ENCODE measurements around the gene KDM3B. TPM values are rescaled to one million over a fixed set of nuclear protein-coding genes. Genes with fewer than 3 reads are reported as not detected.
"Not testable (repeated sequence)": the region's sequence is repeated elsewhere in the genome, so short reads cannot be mapped to it uniquely, and the experiment has no call there.

KDM3B gene, protein sequence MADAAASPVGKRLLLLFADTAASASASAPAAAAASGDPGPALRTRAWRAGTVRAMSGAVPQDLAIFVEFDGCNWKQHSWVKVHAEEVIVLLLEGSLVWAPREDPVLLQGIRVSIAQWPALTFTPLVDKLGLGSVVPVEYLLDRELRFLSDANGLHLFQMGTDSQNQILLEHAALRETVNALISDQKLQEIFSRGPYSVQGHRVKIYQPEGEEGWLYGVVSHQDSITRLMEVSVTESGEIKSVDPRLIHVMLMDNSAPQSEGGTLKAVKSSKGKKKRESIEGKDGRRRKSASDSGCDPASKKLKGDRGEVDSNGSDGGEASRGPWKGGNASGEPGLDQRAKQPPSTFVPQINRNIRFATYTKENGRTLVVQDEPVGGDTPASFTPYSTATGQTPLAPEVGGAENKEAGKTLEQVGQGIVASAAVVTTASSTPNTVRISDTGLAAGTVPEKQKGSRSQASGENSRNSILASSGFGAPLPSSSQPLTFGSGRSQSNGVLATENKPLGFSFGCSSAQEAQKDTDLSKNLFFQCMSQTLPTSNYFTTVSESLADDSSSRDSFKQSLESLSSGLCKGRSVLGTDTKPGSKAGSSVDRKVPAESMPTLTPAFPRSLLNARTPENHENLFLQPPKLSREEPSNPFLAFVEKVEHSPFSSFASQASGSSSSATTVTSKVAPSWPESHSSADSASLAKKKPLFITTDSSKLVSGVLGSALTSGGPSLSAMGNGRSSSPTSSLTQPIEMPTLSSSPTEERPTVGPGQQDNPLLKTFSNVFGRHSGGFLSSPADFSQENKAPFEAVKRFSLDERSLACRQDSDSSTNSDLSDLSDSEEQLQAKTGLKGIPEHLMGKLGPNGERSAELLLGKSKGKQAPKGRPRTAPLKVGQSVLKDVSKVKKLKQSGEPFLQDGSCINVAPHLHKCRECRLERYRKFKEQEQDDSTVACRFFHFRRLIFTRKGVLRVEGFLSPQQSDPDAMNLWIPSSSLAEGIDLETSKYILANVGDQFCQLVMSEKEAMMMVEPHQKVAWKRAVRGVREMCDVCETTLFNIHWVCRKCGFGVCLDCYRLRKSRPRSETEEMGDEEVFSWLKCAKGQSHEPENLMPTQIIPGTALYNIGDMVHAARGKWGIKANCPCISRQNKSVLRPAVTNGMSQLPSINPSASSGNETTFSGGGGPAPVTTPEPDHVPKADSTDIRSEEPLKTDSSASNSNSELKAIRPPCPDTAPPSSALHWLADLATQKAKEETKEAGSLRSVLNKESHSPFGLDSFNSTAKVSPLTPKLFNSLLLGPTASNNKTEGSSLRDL (N-terminal part only)
- 10 to 100 TPM; 57.4 to 60.5 TPM for total RNA-seq

DNA sequence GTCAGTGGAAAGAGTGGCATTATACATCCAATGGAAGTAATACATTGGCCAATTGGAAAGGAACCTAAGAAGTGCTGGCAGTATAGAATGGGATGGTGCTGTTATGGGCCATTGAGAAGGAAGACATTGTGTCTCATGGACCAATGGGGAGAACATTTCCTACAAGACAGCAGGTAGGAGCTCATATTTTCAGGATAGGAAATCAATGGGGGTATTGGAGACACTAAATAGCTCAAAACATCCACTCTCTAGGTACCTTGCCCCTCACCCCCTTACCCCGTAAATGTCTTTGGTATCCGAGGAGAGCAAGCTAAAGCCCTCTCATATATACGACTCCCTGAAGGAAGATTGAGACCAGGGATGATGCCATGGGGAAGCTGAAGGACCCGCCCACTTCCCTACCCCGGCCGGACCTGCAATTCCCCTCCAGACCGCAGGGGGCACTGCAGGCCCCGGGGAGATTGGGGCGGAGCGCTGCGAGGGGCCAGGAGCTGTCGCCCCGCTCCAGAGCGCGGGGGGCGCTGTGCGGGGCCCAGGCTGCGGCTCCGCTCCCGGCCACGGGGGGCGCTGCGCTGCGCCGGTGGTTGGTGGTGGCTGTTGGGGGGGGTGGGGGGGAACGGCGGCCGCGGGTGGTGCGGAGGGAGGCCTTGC, at the start of gene KDM3B:
Gene KDM3B, plus strand, starts transcription at position 615 of the 651 bp plus-strand sequence. CDS start 111 bp downstream, outside the sequence.
- Mint-ChIP-seq H3K4me3 (peak within 1 kb of the TSS; percentile 94), H3K36me3 (peaks cover 21% of the 10 kb centered on the region), H3K27ac (peak within 1 kb of the TSS; percentile 97), H3K4me1 (peaks cover 42% of the 10 kb centered on the region), H3K9me3 (ENCODE audit: low read depth) (peaks cover 5% of the 10 kb centered on the region), H3K27me3 (no peaks in the 10 kb centered on the region)
- peak; percentile 74 for ATAC-seq
- peak; percentile 91 for DNase-seq
- CTCF ChIA-PET, result interaction anchor here (0.6 to 10.5 kb wide), 41 partner anchors 12 to 326 kb away, joined by 3 to 382 read pairs (median 4); partner anchors contain the start of genes BRD8, CDC23, CDC25C and EGR1

- Mint-ChIP-seq H3K4me1 (peaks cover 3% of the 10 kb centered on the region), H3K9me3 (ENCODE audit: low read depth) (no peaks in the 10 kb centered on the region), H3K27me3 (no peaks in the 10 kb centered on the region), H3K36me3 (peaks cover 27% of the 10 kb centered on the region), H3K4me3 (no peak overlapping the region), H3K27ac (no peak overlapping the region)
- DNase-seq, result no peak
- CTCF ChIA-PET, result no interaction called here
- no peak for ATAC-seq
These were observed 49.1 kb upstream of the KDM3B start for GRCh38 chr5:138303372-138303771.

DNA sequence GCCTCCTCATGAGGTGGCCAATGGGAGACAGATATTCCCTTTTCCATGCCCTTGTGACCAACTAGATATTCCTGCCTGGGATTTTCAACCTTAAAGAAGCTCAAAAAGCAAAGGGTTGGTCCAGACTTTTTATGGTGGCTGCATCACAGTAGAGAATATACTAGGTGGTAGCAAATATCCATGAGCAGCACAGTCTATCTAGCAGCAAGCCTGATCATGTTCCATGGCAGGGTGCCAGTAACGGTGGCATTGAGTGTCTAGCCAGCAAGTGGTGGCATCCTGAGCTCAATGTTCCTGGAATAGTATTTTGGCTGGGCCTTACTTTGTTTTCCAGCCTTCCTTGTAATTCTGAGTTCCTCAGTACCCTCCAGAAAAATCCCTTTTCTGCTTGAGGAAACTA, 46.7 kb upstream of the KDM3B start:
- no peak for ATAC-seq
- H3K27ac Mint-ChIP-seq, result no peak overlapping the region
- peaks cover 22% of the 10 kb centered on the region for H3K36me3 Mint-ChIP-seq
- CTCF ChIA-PET, result no interaction called here
- H3K4me3 Mint-ChIP-seq, result no peak overlapping the region
- DNase-seq, result no peak
- H3K9me3 Mint-ChIP-seq (ENCODE audit: low read depth), result no peaks in the 10 kb centered on the region
- H3K4me1 Mint-ChIP-seq, result peaks cover 3% of the 10 kb centered on the region
- no peaks in the 10 kb centered on the region for H3K27me3 Mint-ChIP-seq

DNA sequence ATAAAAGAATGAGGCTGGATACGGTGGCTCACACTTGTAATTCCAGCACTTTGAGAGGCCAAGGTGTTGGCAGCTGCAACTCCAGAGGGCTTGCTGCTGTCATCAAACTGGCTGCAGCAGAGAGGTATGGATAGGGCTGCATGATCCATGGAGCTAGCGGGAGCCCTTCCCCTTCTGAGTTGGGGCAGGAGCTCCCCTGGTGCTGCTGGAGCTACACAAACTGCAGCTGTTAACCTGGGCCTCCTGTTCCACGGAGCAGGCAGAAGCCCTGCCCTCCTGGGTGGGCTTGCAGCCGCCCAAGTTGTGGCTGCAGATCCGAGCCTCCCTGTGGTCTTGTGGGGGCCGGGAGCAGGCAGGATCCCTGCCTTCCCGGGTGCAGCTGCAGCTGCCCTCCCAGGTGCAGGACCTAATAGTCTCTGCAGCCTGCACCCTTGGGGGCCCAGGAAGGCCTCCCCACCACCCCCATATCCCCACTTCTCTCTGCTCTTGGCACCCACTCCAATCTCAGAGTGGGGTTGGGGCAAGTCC, 36.7 kb upstream of the KDM3B start:
- Mint-ChIP-seq H3K4me3 (no peak overlapping the region), H3K27ac (no peak overlapping the region), H3K9me3 (ENCODE audit: low read depth) (no peaks in the 10 kb centered on the region), H3K36me3 (peaks cover 33% of the 10 kb centered on the region), H3K27me3 (no peaks in the 10 kb centered on the region), H3K4me1 (no peaks in the 10 kb centered on the region)
- ATAC-seq (no peak), DNase-seq (no peak)
- CTCF ChIA-PET, result no interaction called here

DNA sequence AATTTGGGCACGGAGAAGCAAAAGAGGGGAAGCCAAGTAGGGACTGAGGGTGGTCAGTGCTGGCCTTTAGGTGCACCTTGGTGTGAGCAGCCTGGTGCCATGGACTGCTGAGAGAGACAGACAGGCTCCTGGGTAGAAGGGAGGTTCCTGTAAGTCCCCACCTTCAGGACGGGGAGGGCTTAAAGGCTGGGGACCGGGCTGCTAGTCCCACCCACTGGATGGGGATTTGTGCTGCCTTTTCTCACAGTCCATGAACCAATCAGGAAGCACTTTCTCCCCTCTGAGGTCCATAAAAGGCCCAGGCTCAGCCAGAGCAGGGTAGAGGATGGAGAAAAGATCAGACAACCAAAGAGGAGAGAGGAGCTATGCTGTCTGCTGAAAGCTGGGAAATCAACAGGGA, 36.1 kb upstream of the KDM3B start:
- Mint-ChIP-seq H3K4me3 (no peak overlapping the region), H3K9me3 (ENCODE audit: low read depth) (no peaks in the 10 kb centered on the region), H3K27me3 (no peaks in the 10 kb centered on the region), H3K4me1 (no peaks in the 10 kb centered on the region), H3K36me3 (peaks cover 32% of the 10 kb centered on the region), H3K27ac (no peak overlapping the region)
- DNase-seq (no peak), ATAC-seq (no peak)
- CTCF ChIA-PET, result no interaction called here

GRCh38 chr5:138318211-138318610, 34.3 kb upstream of the KDM3B start:
- not testable (repeated sequence) for ATAC-seq; H3K9me3 Mint-ChIP-seq (ENCODE audit: low read depth); H3K4me3 Mint-ChIP-seq; H3K27me3 Mint-ChIP-seq; DNase-seq; H3K27ac Mint-ChIP-seq; H3K4me1 Mint-ChIP-seq
- peaks cover 21% of the 10 kb centered on the region for H3K36me3 Mint-ChIP-seq
- CTCF ChIA-PET, result interaction anchor here (0.6 to 1.3 kb wide), 2 partner anchors 13 to 182 kb away, joined by 3 to 4 read pairs; partner anchors contain the start of gene CDC25C

DNA sequence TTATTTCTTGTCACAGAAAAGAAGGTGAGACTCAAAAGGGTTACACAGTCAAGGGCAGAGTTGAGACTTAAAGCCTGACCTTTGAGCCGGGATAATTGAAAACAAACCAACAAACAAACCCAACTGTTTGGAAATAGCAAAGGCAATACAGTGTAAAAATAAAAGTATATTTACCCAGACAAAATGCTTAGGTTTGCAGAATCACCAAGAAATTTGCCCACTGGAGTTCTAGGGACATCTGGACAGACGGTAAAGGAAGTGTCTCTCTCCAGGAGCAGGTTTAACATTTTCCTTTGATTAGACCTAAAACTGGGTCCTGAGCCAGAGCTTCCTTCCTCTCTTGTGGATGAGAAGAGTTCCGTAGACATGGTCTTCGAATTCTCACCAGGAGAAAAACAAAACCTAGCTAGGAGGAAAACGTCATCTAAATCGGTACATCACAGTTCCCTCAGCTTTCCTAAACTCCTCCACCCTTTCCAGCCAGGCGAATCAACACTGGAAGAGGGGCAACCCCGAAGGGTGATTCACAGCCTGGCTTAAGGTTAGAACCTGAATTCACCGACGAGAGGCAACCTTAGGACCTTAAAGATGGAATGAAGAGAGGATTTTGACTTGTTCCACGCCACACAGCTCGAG, 21.6 kb upstream of the KDM3B start:
- peaks cover 9% of the 10 kb centered on the region for H3K36me3 Mint-ChIP-seq
- H3K4me1 Mint-ChIP-seq, result peaks cover 27% of the 10 kb centered on the region
- no peaks in the 10 kb centered on the region for H3K9me3 Mint-ChIP-seq (ENCODE audit: low read depth)
- ATAC-seq (no peak), DNase-seq (no peak)
- H3K27me3 Mint-ChIP-seq, result peaks cover 5% of the 10 kb centered on the region
- H3K4me3 Mint-ChIP-seq, result peak overlapping the region; percentile 82
- CTCF ChIA-PET, result interaction anchor here (0.6 to 13.9 kb wide), 8 partner anchors 9 to 152 kb away, joined by 3 to 382 read pairs (median 4); partner anchors contain the start of genes BRD8, KDM3B and KIF20A
- peak overlapping the region; percentile 80 for H3K27ac Mint-ChIP-seq

GRCh38 chr5:138331449-138332368, 20.8 kb upstream of the KDM3B start, which contains the start of gene CDC25C:
Gene CDC25C, minus strand, starts transcription at chr5:138331804. Its CDS starts 624 bp downstream, at chr5:138331180.
- ATAC-seq, result peak; percentile 100
- CTCF ChIA-PET, result interaction anchor here (0.7 to 13.9 kb wide), 9 partner anchors 8 to 248 kb away, joined by 3 to 382 read pairs (median 4); partner anchors contain the start of genes BRD8, KDM3B and KIF20A
- Mint-ChIP-seq H3K9me3 (ENCODE audit: low read depth) (no peaks in the 10 kb centered on the region), H3K4me1 (peaks cover 28% of the 10 kb centered on the region), H3K27me3 (peaks cover 5% of the 10 kb centered on the region), H3K4me3 (peak within 1 kb of the TSS; percentile 82), H3K27ac (peak within 1 kb of the TSS; percentile 80), H3K36me3 (peaks cover 6% of the 10 kb centered on the region)
- DNase-seq, result peak; percentile 99

GRCh38 chr5:138334867-138335447, 17.5 kb upstream of the KDM3B start:
- Mint-ChIP-seq H3K4me1 (peaks cover 39% of the 10 kb centered on the region), H3K27ac (no peak overlapping the region), H3K27me3 (peaks cover 5% of the 10 kb centered on the region), H3K9me3 (ENCODE audit: low read depth) (no peaks in the 10 kb centered on the region), H3K36me3 (peaks cover 1% of the 10 kb centered on the region), H3K4me3 (no peak overlapping the region)
- CTCF ChIA-PET, result interaction anchor here (13.9 kb wide), 1 partner anchor 16 kb away, joined by 382 read pairs; the partner anchor contains the start of gene KDM3B
- ATAC-seq (no peak), DNase-seq (no peak)

GRCh38 chr5:138336952-138337684, 15.4 kb upstream of the KDM3B start:
- CTCF ChIA-PET, result interaction anchor here (0.6 to 13.9 kb wide), 3 partner anchors 14 to 242 kb away, joined by 5 to 382 read pairs (median 7); partner anchors contain the start of genes KDM3B and KIF20A
- Mint-ChIP-seq H3K4me1 (peaks cover 43% of the 10 kb centered on the region), H3K27ac (peak overlapping the region; percentile 92), H3K4me3 (peak overlapping the region; percentile 84), H3K9me3 (ENCODE audit: low read depth) (no peaks in the 10 kb centered on the region), H3K27me3 (peaks cover 5% of the 10 kb centered on the region), H3K36me3 (peaks cover 11% of the 10 kb centered on the region)
- DNase-seq (peak; percentile 88), ATAC-seq (peak; percentile 31)

All from activated CD8-positive, alpha-beta memory T cell treated with anti-CD3 and anti-CD28 coated beads, Interleukin-2, amount 10 ng/mL, durations not matched to agents 7 days and 5 days (primary cell).